IMR-90 (cell line): ENCODE measurements around the gene ZNF526.

ENCODE experiments used
- CTCF ChIP-seq: conservative IDR thresholded peaks from 2 replicates; pipeline ENCODE4 v1.5.1; 2012; ENCODE audit warnings: mild to moderate bottlenecking, low read depth, low read length, improper control_type of control experiment
- MAZ ChIP-seq: IDR thresholded peaks from 2 replicates; pipeline ENCODE4 v1.6.1; 2012; ENCODE audit warnings: low read depth, mild to moderate bottlenecking, low read length, improper control_type of control experiment, moderate library complexity, borderline replicate concordance
- POLR2A ChIP-seq: IDR thresholded peaks from 2 replicates; pipeline ENCODE4 v1.6.1; 2012; ENCODE audit warnings: mild to moderate bottlenecking, low read depth, low read length
- RCOR1 ChIP-seq: IDR thresholded peaks from 2 replicates; pipeline ENCODE4 v1.6.1; 2012; ENCODE audit warnings: mild to moderate bottlenecking, low read length, improper control_type of control experiment; ENCODE audit not compliant: insufficient replicate concordance

GRCh38 chr19:42185277-42185676 is 34.8 kb upstream of the ZNF526 start:
- TF ChIP-seq CTCF: no peak
- no peak for TF ChIP-seq POLR2A
- no peak for TF ChIP-seq RCOR1
- no peak for TF ChIP-seq MAZ
